NCI-H460 (cell line): ENCODE measurements around the gene LENEP. TPM values are rescaled to one million over a fixed set of nuclear protein-coding genes. Genes with fewer than 3 reads are reported as not detected.

Source experiments
- DNase-seq: peaks from one replicate; pipeline ENCODE4 v3.0.0-alpha.2; 2016; ENCODE audit warnings: low read depth; ENCODE audit errors: extremely low read depth
- total RNA-seq: library from RNA; depleted of rRNA; stranded (reverse); fragments of >200 nt; shearing (Covaris generic); gene quantifications from 2 replicates; pipeline ENCODE4 v1.2.3, GENCODE V29; 2014

Gene LENEP
- total RNA-seq, 1 experiment from 2014 or later: 0.84 TPM

- no peak for DNase-seq
These were observed 28.9 kb downstream of the LENEP start for GRCh38 chr1:155022136-155022926.

GRCh38 chr1:155022927-155023236, 29.5 kb downstream of the LENEP start:
- DNase-seq: no peak

- DNase-seq: no peak
These were observed 30.2 kb downstream of the LENEP start for GRCh38 chr1:155023627-155024026.

- DNase-seq: no peak
These were observed 30.9 kb downstream of the LENEP start for GRCh38 chr1:155024315-155024714.

GRCh38 chr1:155026154-155026553, 32.8 kb downstream of the LENEP start:
- DNase-seq: no peak

- no peak for DNase-seq
These were observed 33.2 kb downstream of the LENEP start for GRCh38 chr1:155026588-155026987.

- DNase-seq: no peak
These were observed 36.3 kb downstream of the LENEP start for GRCh38 chr1:155029513-155030242.

GRCh38 chr1:155030243-155030795, 36.9 kb downstream of the LENEP start:
- DNase-seq: no peak

GRCh38 chr1:155030899-155031298, 37.5 kb downstream of the LENEP start:
- DNase-seq: no peak

GRCh38 chr1:155032886-155033285, 39.5 kb downstream of the LENEP start:
- DNase-seq: no peak

- no peak for DNase-seq
These were observed 40.1 kb downstream of the LENEP start, which contains the start of the genes DCST1 and DCST2 for GRCh38 chr1:155033524-155033923. Gene DCST1 (plus strand): TSS chr1:155033824. CDS start chr1:155034037, 213 bp downstream. Gene DCST2 (minus strand): TSS chr1:155033781. CDS start chr1:155033701, 80 bp downstream.

- DNase-seq: no peak
These were observed 41.2 kb downstream of the LENEP start for GRCh38 chr1:155034318-155035208.

GRCh38 chr1:155035936-155036335, 42.5 kb downstream of the LENEP start:
- no peak for DNase-seq

GRCh38 chr1:155037043-155037442, 43.7 kb downstream of the LENEP start:
- no peak for DNase-seq

GRCh38 chr1:155037851-155038441, 44.6 kb downstream of the LENEP start:
- DNase-seq: no peak

GRCh38 chr1:155038602-155039307, 45.4 kb downstream of the LENEP start:
- DNase-seq: peak; percentile 34

- DNase-seq: no peak
These were observed 45.9 kb downstream of the LENEP start for GRCh38 chr1:155039308-155039669.

- DNase-seq: no peak
These were observed 47.1 kb downstream of the LENEP start for GRCh38 chr1:155040358-155041093.

GRCh38 chr1:155042789-155043188, 49.4 kb downstream of the LENEP start:
- DNase-seq: no peak
